IMR-90 (cell line): ENCODE measurements around the gene NARS2. TPM values are rescaled to one million over a fixed set of nuclear protein-coding genes. Genes with fewer than 3 reads are reported as not detected.
"Not testable (repeated sequence)": the region's sequence is repeated elsewhere in the genome, so short reads cannot be mapped to it uniquely, and the experiment has no call there.

Source experiments
- ATAC-seq: fragments of 200-7000 bp; cut with Tn5 transposase; 2 replicates; pipeline ENCODE4 v1.9.1; 2020; ENCODE audit warnings: low read depth, mild to moderate bottlenecking, moderate library complexity
- BruUV-seq: library from RNA; stranded (reverse); fragments of 400-500 nt; replicated peaks from 2 replicates; lab custom pipeline; 2021; lab: Mats Ljungman, UMichigan
- CTCF ChIA-PET: fragments of 300-600 bp; formaldehyde crosslinking; extraction: SDS; loops from one replicate; lab custom pipeline; 2021; ENCODE audit warnings: antibody characterized with exemption; lab: Yijun Ruan, JAX
- POLR2A ChIA-PET: fragments of 300-600 bp; sonication (Branson Sonifier 250); formaldehyde crosslinking; loops from one replicate; lab custom pipeline; 2022; ENCODE audit warnings: antibody characterized with exemption; ENCODE audit not compliant: unreplicated experiment; lab: Charles Lee
- DNase-seq: peaks from one replicate; pipeline ENCODE4 v3.0.0; 2013
- H2AFZ ChIP-seq: replicated peaks from 2 replicates; pipeline ENCODE3; 2013; ENCODE audit warnings: low read length, mild to moderate bottlenecking; ENCODE audit not compliant: poor library complexity
- H2AK5ac ChIP-seq: 2 replicates; pipeline ENCODE4 v1.6.1; 2013; ENCODE audit warnings: low read depth, low read length, inconsistent platforms
- H2AK9ac ChIP-seq: replicated peaks from 2 replicates; pipeline ENCODE3; 2013; ENCODE audit warnings: mild to moderate bottlenecking, low read depth, low read length, moderate library complexity; ENCODE audit not compliant: poor library complexity
- H2BK120ac ChIP-seq: 2 replicates; pipeline ENCODE4 v1.6.1; 2013; ENCODE audit warnings: low read depth, low read length, inconsistent platforms
- H2BK15ac ChIP-seq: 3 replicates; pipeline ENCODE4 v1.6.1; 2013; ENCODE audit warnings: low read depth, low read length, inconsistent platforms
- H2BK20ac ChIP-seq: 2 replicates; pipeline ENCODE4 v1.6.1; 2013; ENCODE audit warnings: low read depth, mild to moderate bottlenecking, inconsistent platforms, low read length, moderate library complexity
- H2BK5ac ChIP-seq: 2 replicates; pipeline ENCODE4 v1.6.1; 2013; ENCODE audit warnings: mild to moderate bottlenecking, low read depth, low read length, inconsistent platforms; ENCODE audit not compliant: poor library complexity, severe bottlenecking
- H3K14ac ChIP-seq: replicated peaks from 2 replicates; pipeline ENCODE4 v1.6.1; 2013; ENCODE audit warnings: low read depth, low read length, inconsistent platforms
- H3K18ac ChIP-seq: 2 replicates; pipeline ENCODE4 v1.6.1; 2013; ENCODE audit warnings: low read depth, low read length, control low read depth
- H3K23ac ChIP-seq: 2 replicates; pipeline ENCODE4 v1.6.1; 2013; ENCODE audit warnings: low read depth, low read length, inconsistent platforms
- H3K27ac ChIP-seq: 2 replicates; pipeline ENCODE4 v1.5.1; 2013; ENCODE audit warnings: mild to moderate bottlenecking, control low read depth, low read length; ENCODE audit not compliant: insufficient read depth
- H3K27me3 ChIP-seq: 2 replicates; pipeline ENCODE4 v1.6.1; 2013; ENCODE audit warnings: low read length; ENCODE audit not compliant: control insufficient read depth, insufficient read depth
- H3K36me3 ChIP-seq: 2 replicates; pipeline ENCODE4 v1.6.1; 2013; ENCODE audit warnings: low read length, mixed read lengths; ENCODE audit not compliant: control insufficient read depth, insufficient read depth
- H3K4ac ChIP-seq: 2 replicates; pipeline ENCODE4 v1.6.1; 2013; ENCODE audit warnings: low read depth, low read length, inconsistent platforms
- H3K4me1 ChIP-seq: 2 replicates; pipeline ENCODE4 v1.6.1; 2013; ENCODE audit warnings: low read length, mixed read lengths; ENCODE audit not compliant: control insufficient read depth, insufficient read depth
- H3K4me2 ChIP-seq: 2 replicates; pipeline ENCODE4 v1.6.1; 2013; ENCODE audit warnings: low read depth, mild to moderate bottlenecking, control low read depth, low read length, moderate library complexity
- H3K4me3 ChIP-seq: 2 replicates; pipeline ENCODE4 v1.5.1; 2013; ENCODE audit warnings: low read depth, mild to moderate bottlenecking, control low read depth, low read length, moderate library complexity; ENCODE audit not compliant: insufficient read depth
- H3K56ac ChIP-seq: 2 replicates; pipeline ENCODE4 v1.6.1; 2013; ENCODE audit warnings: low read length, inconsistent platforms; ENCODE audit not compliant: insufficient read depth; ENCODE audit errors: extremely low read depth
- H3K79me1 ChIP-seq, 2 experiments: 2 replicates each; pipeline ENCODE4 v1.6.1; 2013; ENCODE audit warnings: low read length in 2 of 2, inconsistent platforms in 1 of 2, low read depth in 1 of 2
- H3K9ac ChIP-seq: 2 replicates; pipeline ENCODE4 v1.6.1; 2013; ENCODE audit warnings: low read depth, low read length, control low read depth
- H3K9me1 ChIP-seq: 2 replicates; pipeline ENCODE4 v1.6.1; 2013; ENCODE audit warnings: low read length, inconsistent platforms; ENCODE audit not compliant: insufficient read depth
- H3K9me3 ChIP-seq: 2 replicates; pipeline ENCODE4 v1.6.1; 2013; ENCODE audit warnings: low read length; ENCODE audit not compliant: control insufficient read depth, insufficient read depth
- H4K20me1 ChIP-seq: 2 replicates; pipeline ENCODE4 v1.6.1; 2013; ENCODE audit warnings: low read length, inconsistent platforms; ENCODE audit not compliant: insufficient read depth
- H4K5ac ChIP-seq: 2 replicates; pipeline ENCODE4 v1.6.1; 2013; ENCODE audit warnings: mild to moderate bottlenecking, low read depth, low read length, control low read depth
- H4K8ac ChIP-seq, 2 experiments: 2 replicates each; pipeline ENCODE4 v1.6.1; 2013; ENCODE audit warnings: low read depth in 2 of 2, low read length in 2 of 2, control low read depth in 1 of 2, inconsistent platforms in 1 of 2
- H4K91ac ChIP-seq: 2 replicates; pipeline ENCODE4 v1.6.1; 2013; ENCODE audit warnings: low read depth, low read length, inconsistent platforms; ENCODE audit not compliant: insufficient read depth
- WGBS, 2 experiments: methylation state at CpG; one replicate each; pipeline versions ENCODE4 v1.1.5 to v1.1.7; 2013; ENCODE audit warnings: missing lambda C conversion rate in 2 of 2; ENCODE audit not compliant: insufficient read length in 1 of 2; ENCODE audit errors: extremely low coverage in 2 of 2; 5-methylcytosine and 5-hydroxymethylcytosine counted together
- dilution Hi-C: fragments of 300-500 bp; cut with HindIII; formaldehyde crosslinking; loops from one replicate; pipeline ENCODE4 v1.14.3; 2018; ENCODE audit warnings: low sequenced_read_pairs; ENCODE audit not compliant: unreplicated experiment
- in situ Hi-C: fragments of 300-500 bp; cut with MboI; formaldehyde crosslinking; loops from 3 replicates; pipeline ENCODE4 v1.14.3; 2019; ENCODE audit warnings: low sequenced_read_pairs, inconsistent platforms, mixed read lengths
- intact Hi-C: fragments of 100-400 bp; cut with micrococcal nuclease; formaldehyde crosslinking; loops from 2 replicates; pipeline ENCODE4 v1.10.0; 2022
- polyA plus RNA-seq, 3 experiments: library from polyadenylated mRNA; depleted of rRNA; stranded (reverse); fragments of >200 nt; gene quantifications; 2 replicates each; pipeline ENCODE4 v1.2.3, GENCODE V29; 2012; ENCODE audit warnings: low replicate concordance in 1 of 3
- total RNA-seq: library from RNA; depleted of rRNA; stranded (reverse); fragments of >200 nt; gene quantifications from 2 replicates; pipeline ENCODE4 v1.2.3, GENCODE V29; 2012

NARS2 gene
- total and polyA plus RNA-seq, 2 of the 4 experiments (the other 2 are of a cell fraction): 8.0 to 15.8 TPM

DNA sequence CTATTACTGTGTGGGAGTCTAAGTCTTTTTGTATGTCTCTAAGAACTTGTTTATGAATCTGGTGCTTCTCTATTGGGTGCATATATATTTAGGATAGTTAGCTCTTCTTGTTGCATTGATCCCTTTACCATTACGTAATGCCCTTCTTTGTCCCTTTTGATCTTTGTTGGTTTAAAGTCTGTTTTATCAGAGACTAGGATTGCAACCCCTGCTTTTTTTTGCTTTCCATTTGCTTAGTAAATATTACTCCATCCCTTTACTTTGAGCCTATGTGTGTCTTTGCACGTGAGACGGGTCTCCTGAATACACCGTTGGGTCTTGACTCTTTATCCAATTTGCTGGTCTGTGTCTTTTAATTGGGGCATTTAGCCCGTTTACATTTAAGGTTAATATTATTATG lies 26.4 kb upstream of the NARS2 start:
- H3K27ac ChIP-seq, H2BK20ac ChIP-seq, H3K9me1 ChIP-seq, H3K14ac ChIP-seq, H3K9me3 ChIP-seq, CTCF ChIA-PET, H3K79me1 ChIP-seq, intact Hi-C loops, H3K4ac ChIP-seq, H2BK120ac ChIP-seq, H2AFZ ChIP-seq, H4K20me1 ChIP-seq, H4K91ac ChIP-seq, H2AK5ac ChIP-seq, H3K4me2 ChIP-seq, H3K36me3 ChIP-seq, in situ Hi-C loops, H3K18ac ChIP-seq, H3K56ac ChIP-seq, H2BK15ac ChIP-seq, H3K4me3 ChIP-seq, H2AK9ac ChIP-seq, H3K23ac ChIP-seq, dilution Hi-C loops, H2BK5ac ChIP-seq, H4K8ac ChIP-seq, H3K9ac ChIP-seq, ATAC-seq, DNase-seq, H4K5ac ChIP-seq, BruUV-seq, H3K27me3 ChIP-seq, POLR2A ChIA-PET, H3K4me1 ChIP-seq: not testable (repeated sequence)
- WGBS, 2 experiments: no CpG with 5 or more reads among the region's 5 CpGs

DNA sequence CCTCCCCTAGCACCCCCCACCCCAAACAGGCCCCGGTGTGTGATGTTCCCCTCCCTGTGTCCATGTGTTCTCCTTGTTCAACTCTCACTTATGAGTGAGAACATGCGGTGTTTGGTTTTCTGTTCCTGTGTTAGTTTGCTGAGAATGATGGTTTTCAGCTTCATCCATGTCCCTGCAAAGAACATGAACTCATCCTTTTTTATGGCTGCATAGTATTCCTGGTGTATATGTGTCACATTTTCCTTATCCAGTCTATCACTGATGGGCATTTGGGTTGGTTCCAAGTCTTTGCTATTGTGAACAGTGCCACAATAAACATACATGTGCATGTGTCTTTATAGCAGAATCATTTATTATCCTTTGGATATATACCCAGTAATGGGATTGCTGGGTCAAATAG lies 22.9 kb upstream of the NARS2 start:
- H3K56ac ChIP-seq, H4K5ac ChIP-seq, H3K9ac ChIP-seq, DNase-seq, dilution Hi-C loops, in situ Hi-C loops, H3K4ac ChIP-seq, H4K91ac ChIP-seq, H2BK5ac ChIP-seq, H2BK120ac ChIP-seq, H3K27ac ChIP-seq, H2BK20ac ChIP-seq, CTCF ChIA-PET, H4K20me1 ChIP-seq, H3K4me2 ChIP-seq, H3K9me3 ChIP-seq, H3K27me3 ChIP-seq, H3K18ac ChIP-seq, H2BK15ac ChIP-seq, H2AK5ac ChIP-seq, H2AFZ ChIP-seq, H3K23ac ChIP-seq, H4K8ac ChIP-seq, H3K4me3 ChIP-seq, POLR2A ChIA-PET, intact Hi-C loops, BruUV-seq, ATAC-seq, H3K79me1 ChIP-seq, H3K4me1 ChIP-seq, H3K36me3 ChIP-seq, H3K14ac ChIP-seq, H3K9me1 ChIP-seq, H2AK9ac ChIP-seq: not testable (repeated sequence)
- WGBS, 2 experiments: no CpG with 5 or more reads among the region's 2 CpGs
